WTC11 (cell line): ENCODE data around the gene ZNF830. TPM values are rescaled to one million over a fixed set of nuclear protein-coding genes. Genes with fewer than 3 reads are reported as not detected.

Experiments used
- ATAC-seq: fragments of 200-7000 bp; cut with Tn5 transposase; 2 replicates; pipeline ENCODE4 v1.10.0; 2021; ENCODE audit warnings: mild to moderate bottlenecking, moderate library complexity
- CTCF ChIA-PET: fragments of 300-600 bp; sonication (Branson Sonifier 250); formaldehyde crosslinking; loops from one replicate; lab custom pipeline; 2021; ENCODE audit warnings: antibody characterized with exemption; lab: Charles Lee
- POLR2A ChIA-PET: fragments of 350-600 bp; sonication (Branson Sonifier 250); formaldehyde crosslinking; loops from one replicate; lab custom pipeline; 2021; ENCODE audit warnings: antibody characterized with exemption; lab: Charles Lee
- DNase-seq: peaks from one replicate; pipeline ENCODE4 v3.0.0; 2021; ENCODE audit warnings: low spot score
- H3K27ac Mint-ChIP-seq: 2 replicates; pipeline ENCODE4 v1.8.0; 2021; ENCODE audit warnings: mixed read lengths
- H3K27me3 Mint-ChIP-seq: 2 replicates; pipeline ENCODE4 v1.8.0; 2021; ENCODE audit warnings: low read depth, mild to moderate bottlenecking, moderate library complexity, mixed read lengths
- H3K36me3 Mint-ChIP-seq: 2 replicates; pipeline ENCODE4 v1.8.0; 2021; ENCODE audit warnings: mixed read lengths
- H3K4me1 Mint-ChIP-seq: 2 replicates; pipeline ENCODE4 v1.8.0; 2022; ENCODE audit warnings: mixed read lengths
- H3K4me3 Mint-ChIP-seq: 2 replicates; pipeline ENCODE4 v1.8.0; 2021; ENCODE audit warnings: mild to moderate bottlenecking, moderate library complexity, mixed read lengths
- H3K9me3 Mint-ChIP-seq: 2 replicates; pipeline ENCODE4 v1.8.0; 2021; ENCODE audit warnings: mixed read lengths
- ETV6 ChIP-seq: sonication (generic); formaldehyde crosslinking; IDR thresholded peaks from 2 replicates; pipeline ENCODE4 v1.8.1; 2022; ENCODE audit warnings: mild to moderate bottlenecking, missing genetic modification reagents
- NFE2L1 ChIP-seq: sonication (generic); formaldehyde crosslinking; IDR thresholded peaks from 2 replicates; pipeline ENCODE4 v1.8.1; 2023; ENCODE audit warnings: missing genetic modification reagents
- NR1H2 ChIP-seq: sonication (generic); formaldehyde crosslinking; IDR thresholded peaks from 2 replicates; pipeline ENCODE4 v1.9.0; 2021; ENCODE audit warnings: mild to moderate bottlenecking, moderate library complexity, missing genetic modification reagents
- NR3C1 ChIP-seq: sonication (generic); formaldehyde crosslinking; conservative IDR thresholded peaks from 2 replicates; pipeline ENCODE4 v1.8.1; 2023; ENCODE audit warnings: low read depth, mild to moderate bottlenecking, missing genetic modification reagents
- OVOL2 ChIP-seq: fragments of 250-450 bp; sonication (Bioruptor Pico); IDR thresholded peaks from 2 replicates; pipeline ENCODE4 v1.9.0; 2021; ENCODE audit warnings: mild to moderate bottlenecking, borderline replicate concordance
- SMAD3 ChIP-seq: sonication (generic); formaldehyde crosslinking; IDR thresholded peaks from 2 replicates; pipeline ENCODE4 v1.8.0; 2022; ENCODE audit warnings: missing genetic modification reagents, mild to moderate bottlenecking, borderline replicate concordance
- ZNF121 ChIP-seq: sonication (generic); formaldehyde crosslinking; IDR thresholded peaks from 2 replicates; pipeline ENCODE4 v1.8.0; 2023; ENCODE audit warnings: missing genetic modification reagents
- ZNF219 ChIP-seq: sonication (generic); formaldehyde crosslinking; IDR thresholded peaks from 2 replicates; pipeline ENCODE4 v1.8.0; 2023; ENCODE audit warnings: missing genetic modification reagents, mild to moderate bottlenecking, borderline replicate concordance
- ZNF232 ChIP-seq: sonication (generic); formaldehyde crosslinking; IDR thresholded peaks from 2 replicates; pipeline ENCODE4 v1.8.0; 2022; ENCODE audit warnings: mild to moderate bottlenecking, missing genetic modification reagents
- ZNF263 ChIP-seq: sonication (generic); formaldehyde crosslinking; IDR thresholded peaks from 2 replicates; pipeline ENCODE4 v1.8.1; 2022; ENCODE audit warnings: low read depth, mild to moderate bottlenecking, moderate library complexity, missing genetic modification reagents
- ZNF396 ChIP-seq: fragments of 250-450 bp; sonication (Bioruptor Pico); IDR thresholded peaks from 2 replicates; pipeline ENCODE4 v1.8.0; 2021; ENCODE audit warnings: mild to moderate bottlenecking, moderate library complexity, borderline replicate concordance
- ZNF671 ChIP-seq: fragments of 250-450 bp; sonication (Bioruptor Pico); IDR thresholded peaks from 2 replicates; pipeline ENCODE4 v1.8.0; 2021; ENCODE audit warnings: mild to moderate bottlenecking
- total RNA-seq: library from RNA; stranded (reverse); gene quantifications from 3 replicates; pipeline ENCODE4 v1.2.3, GENCODE V29; 2021
- TF ChIP-seq, protein P1 (sequence below): sonication (generic); formaldehyde crosslinking; IDR thresholded peaks from 2 replicates; pipeline ENCODE4 v1.8.0; 2022; ENCODE audit warnings: mild to moderate bottlenecking, missing genetic modification reagents
- TF ChIP-seq, protein P2 (sequence below): sonication (generic); formaldehyde crosslinking; IDR thresholded peaks from 2 replicates; pipeline ENCODE4 v1.8.0; 2022; ENCODE audit warnings: mild to moderate bottlenecking, missing genetic modification reagents
- TF ChIP-seq, protein P3 (sequence below): fragments of 250-450 bp; sonication (Bioruptor Pico); conservative IDR thresholded peaks from 2 replicates; pipeline ENCODE4 v1.9.0; 2021; ENCODE audit warnings: mild to moderate bottlenecking
- TF ChIP-seq, protein P4 (sequence below): fragments of 250-450 bp; sonication (Bioruptor Pico); IDR thresholded peaks from 2 replicates; pipeline ENCODE4 v1.9.0; 2021; ENCODE audit warnings: moderate library complexity, mild to moderate bottlenecking, inconsistent platforms, borderline replicate concordance
- TF ChIP-seq, protein P5 (sequence below): sonication (generic); formaldehyde crosslinking; IDR thresholded peaks from 2 replicates; pipeline ENCODE4 v1.8.1; 2022; ENCODE audit warnings: mild to moderate bottlenecking, moderate library complexity, missing genetic modification reagents
- TF ChIP-seq, protein P6 (sequence below): fragments of 250-450 bp; sonication (Bioruptor Pico); IDR thresholded peaks from 2 replicates; pipeline ENCODE4 v1.8.0; 2021; ENCODE audit warnings: mild to moderate bottlenecking

The ZNF830 gene
- total RNA-seq, 1 experiment from 2014 or later: 20.2 TPM

DNA sequence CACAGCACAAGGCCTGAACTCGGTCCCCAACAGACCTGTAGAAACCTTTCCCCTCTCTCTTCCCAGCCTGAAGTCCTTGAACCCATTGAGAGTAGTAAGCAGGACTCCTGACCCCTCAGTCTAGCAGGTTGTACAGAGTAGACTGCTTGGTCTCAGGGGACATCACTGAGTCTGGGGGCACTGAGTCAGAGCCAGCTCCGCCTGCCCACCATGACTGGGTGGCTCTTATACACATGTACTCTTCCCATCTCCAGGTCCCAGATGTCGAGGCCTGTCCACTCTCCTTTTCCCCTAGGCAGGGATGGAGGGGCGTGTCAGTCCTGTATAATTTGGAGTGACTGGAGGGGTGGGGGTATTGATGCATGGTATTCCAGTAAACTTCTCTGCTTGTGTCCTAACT, 42.4 kb downstream of the ZNF830 start:
- DNase-seq: no peak
- ChIA-PET POLR2A (no interaction called here), CTCF (interaction anchor here (2.6 kb wide), 1 partner anchor 116 kb away, joined by 8 read pairs; the partner anchor contains the start of gene RAD51D)
- TF ChIP-seq, protein P1, sequence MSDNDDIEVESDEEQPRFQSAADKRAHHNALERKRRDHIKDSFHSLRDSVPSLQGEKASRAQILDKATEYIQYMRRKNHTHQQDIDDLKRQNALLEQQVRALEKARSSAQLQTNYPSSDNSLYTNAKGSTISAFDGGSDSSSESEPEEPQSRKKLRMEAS (CRISPR knock-in tag): no peak
- TF ChIP-seq NFE2L1 (CRISPR knock-in tag): no peak
- no peaks in the 10 kb centered on the region for H3K9me3 Mint-ChIP-seq
- no peaks in the 10 kb centered on the region for H3K27me3 Mint-ChIP-seq
- no peak overlapping the region for H3K27ac Mint-ChIP-seq
- no peak for ATAC-seq
- no peak overlapping the region for H3K4me3 Mint-ChIP-seq
- H3K36me3 Mint-ChIP-seq: peaks cover 68% of the 10 kb centered on the region
- no peaks in the 10 kb centered on the region for H3K4me1 Mint-ChIP-seq

DNA sequence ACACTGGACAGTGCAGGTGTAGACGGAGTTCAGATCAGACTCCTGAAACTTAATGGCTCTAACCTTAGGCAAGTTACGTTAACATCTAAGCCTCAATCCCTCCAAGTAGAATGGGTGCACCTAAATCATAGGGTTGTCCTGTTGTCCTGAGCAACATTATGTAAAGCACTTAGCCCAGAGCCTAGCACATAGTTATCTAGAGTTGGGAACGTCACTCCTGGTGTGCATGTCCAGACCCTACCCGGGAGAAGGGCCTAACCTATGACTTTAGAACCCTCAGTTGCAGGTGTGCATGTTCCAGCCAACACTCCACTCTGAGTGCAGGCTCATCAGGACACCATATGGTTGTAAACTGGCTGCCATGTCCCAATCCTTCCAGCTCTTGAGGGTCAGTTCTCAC, 45.0 kb downstream of the ZNF830 start:
- Mint-ChIP-seq H3K36me3 (peaks cover 49% of the 10 kb centered on the region), H3K9me3 (no peaks in the 10 kb centered on the region)
- POLR2A ChIA-PET: no interaction called here
- no peak for DNase-seq
- TF ChIP-seq SMAD3: no peak
- TF ChIP-seq, protein P2, sequence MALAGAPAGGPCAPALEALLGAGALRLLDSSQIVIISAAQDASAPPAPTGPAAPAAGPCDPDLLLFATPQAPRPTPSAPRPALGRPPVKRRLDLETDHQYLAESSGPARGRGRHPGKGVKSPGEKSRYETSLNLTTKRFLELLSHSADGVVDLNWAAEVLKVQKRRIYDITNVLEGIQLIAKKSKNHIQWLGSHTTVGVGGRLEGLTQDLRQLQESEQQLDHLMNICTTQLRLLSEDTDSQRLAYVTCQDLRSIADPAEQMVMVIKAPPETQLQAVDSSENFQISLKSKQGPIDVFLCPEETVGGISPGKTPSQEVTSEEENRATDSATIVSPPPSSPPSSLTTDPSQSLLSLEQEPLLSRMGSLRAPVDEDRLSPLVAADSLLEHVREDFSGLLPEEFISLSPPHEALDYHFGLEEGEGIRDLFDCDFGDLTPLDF: no peak
- no peak for TF ChIP-seq ZNF396 (CRISPR knock-in tag)
- TF ChIP-seq, all 79 proteins: peak for 0
- Mint-ChIP-seq H3K27me3 (no peaks in the 10 kb centered on the region), H3K4me1 (peaks cover 7% of the 10 kb centered on the region), H3K4me3 (no peak overlapping the region), H3K27ac (no peak overlapping the region)
- CTCF ChIA-PET: interaction anchor here (1.7 to 2.6 kb wide), 2 partner anchors 84 to 113 kb away, joined by 4 to 8 read pairs; partner anchors contain the start of gene RAD51D
- no peak for ATAC-seq

DNA sequence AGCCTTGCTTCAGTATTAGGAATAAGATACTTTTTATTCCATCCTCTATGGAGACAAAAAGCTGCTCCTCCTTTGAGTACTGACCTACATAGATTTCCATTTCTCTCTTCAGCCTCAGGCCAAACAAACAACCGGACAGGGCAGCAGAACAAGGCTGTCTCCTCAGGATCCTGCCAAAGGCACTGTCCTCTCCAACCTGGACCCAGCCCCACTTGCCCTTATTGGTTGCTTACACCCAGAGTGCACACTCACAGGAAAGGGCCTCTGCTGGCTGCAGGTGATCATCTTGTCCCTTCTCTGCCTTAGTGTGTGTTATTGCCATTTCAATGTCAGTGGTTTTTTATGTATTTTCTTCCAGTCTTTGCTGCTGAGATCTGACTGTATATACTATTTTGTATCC, 45.6 kb downstream of the ZNF830 start:
- POLR2A ChIA-PET: no interaction called here
- CTCF ChIA-PET: no interaction called here
- Mint-ChIP-seq H3K4me3 (no peak overlapping the region), H3K9me3 (no peaks in the 10 kb centered on the region), H3K27ac (peak overlapping the region; percentile 45; the same call in 1 of the 2 replicates), H3K36me3 (peaks cover 46% of the 10 kb centered on the region), H3K4me1 (peaks cover 13% of the 10 kb centered on the region), H3K27me3 (no peaks in the 10 kb centered on the region)
- ATAC-seq (no peak), DNase-seq (no peak)
- TF ChIP-seq, protein P3, sequence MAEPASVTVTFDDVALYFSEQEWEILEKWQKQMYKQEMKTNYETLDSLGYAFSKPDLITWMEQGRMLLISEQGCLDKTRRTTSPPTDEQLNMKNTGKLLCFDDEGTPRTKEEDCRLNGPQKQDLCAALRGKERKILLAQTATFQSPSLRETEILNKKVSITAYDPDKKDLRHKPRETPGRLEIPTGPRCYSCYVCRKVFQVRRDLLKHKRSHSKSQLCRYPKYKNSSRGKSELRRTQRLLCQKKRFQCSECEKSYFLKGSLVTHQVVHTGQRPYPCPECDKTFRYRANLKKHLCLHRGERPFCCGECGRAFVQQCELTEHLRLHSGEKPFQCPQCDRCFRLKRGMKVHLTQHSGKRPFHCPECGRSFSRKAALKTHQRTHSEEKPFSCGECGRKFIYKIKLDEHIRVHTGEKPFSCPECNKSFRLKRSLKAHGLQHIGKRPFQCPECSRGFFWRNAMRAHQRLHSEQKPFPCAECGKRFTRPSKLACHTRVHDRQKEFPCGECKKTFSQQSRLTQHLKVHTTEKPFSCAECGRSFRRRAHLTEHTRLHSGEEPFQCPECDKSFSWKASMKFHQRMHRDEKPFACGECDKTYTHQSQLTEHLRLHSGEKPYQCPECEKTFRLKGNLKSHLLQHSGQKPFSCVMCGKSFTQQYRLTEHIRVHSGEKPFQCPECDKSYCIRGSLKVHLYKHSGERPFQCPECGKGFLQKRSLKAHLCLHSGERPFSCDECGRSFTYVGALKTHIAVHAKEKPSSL (CRISPR knock-in tag): no peak
- TF ChIP-seq ZNF121 (CRISPR knock-in tag): no peak
- TF ChIP-seq, protein P4, sequence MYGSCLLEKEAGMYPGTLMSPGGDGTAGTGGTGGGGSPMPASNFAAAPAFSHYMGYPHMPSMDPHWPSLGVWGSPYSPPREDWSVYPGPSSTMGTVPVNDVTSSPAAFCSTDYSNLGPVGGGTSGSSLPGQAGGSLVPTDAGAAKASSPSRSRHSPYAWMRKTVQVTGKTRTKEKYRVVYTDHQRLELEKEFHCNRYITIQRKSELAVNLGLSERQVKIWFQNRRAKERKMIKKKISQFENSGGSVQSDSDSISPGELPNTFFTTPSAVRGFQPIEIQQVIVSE (CRISPR knock-in tag): no peak
- no peak for TF ChIP-seq ZNF219 (CRISPR knock-in tag)
- TF ChIP-seq ZNF232 (CRISPR knock-in tag): no peak
- TF ChIP-seq ZNF263 (CRISPR knock-in tag): no peak
- TF ChIP-seq, protein P5, sequence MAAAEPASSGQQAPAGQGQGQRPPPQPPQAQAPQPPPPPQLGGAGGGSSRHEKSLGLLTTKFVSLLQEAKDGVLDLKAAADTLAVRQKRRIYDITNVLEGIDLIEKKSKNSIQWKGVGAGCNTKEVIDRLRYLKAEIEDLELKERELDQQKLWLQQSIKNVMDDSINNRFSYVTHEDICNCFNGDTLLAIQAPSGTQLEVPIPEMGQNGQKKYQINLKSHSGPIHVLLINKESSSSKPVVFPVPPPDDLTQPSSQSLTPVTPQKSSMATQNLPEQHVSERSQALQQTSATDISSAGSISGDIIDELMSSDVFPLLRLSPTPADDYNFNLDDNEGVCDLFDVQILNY: no peak

DNA sequence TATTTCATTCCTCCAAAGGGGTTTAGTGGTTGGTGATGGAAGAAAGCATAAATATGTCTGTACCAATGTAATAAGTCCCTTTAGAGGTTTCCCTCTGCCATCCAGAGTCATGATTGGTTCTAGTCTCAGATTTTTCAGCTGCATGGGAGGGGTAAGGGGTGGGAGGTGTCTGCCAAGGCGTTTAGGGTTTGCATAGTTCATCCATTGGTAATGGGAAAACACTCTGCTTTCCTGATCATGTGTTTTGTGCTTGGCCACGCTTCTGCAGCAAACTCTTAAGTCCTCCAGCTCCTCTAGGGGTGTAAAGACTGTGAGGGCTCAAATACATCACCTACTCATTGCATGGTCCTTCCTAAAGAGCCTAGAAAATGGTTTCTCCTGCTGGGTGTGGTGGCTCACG, 48.8 kb downstream of the ZNF830 start:
- no peaks in the 10 kb centered on the region for H3K9me3 Mint-ChIP-seq
- H3K4me3 Mint-ChIP-seq: no peak overlapping the region
- TF ChIP-seq ETV6 (CRISPR knock-in tag): no peak
- TF ChIP-seq, protein P4 (CRISPR knock-in tag): no peak
- no peak for TF ChIP-seq ZNF671 (CRISPR knock-in tag)
- no peak for TF ChIP-seq NR3C1 (CRISPR knock-in tag)
- no peak for TF ChIP-seq OVOL2 (CRISPR knock-in tag)
- no peak for TF ChIP-seq NR1H2 (CRISPR knock-in tag)
- TF ChIP-seq, protein P6, sequence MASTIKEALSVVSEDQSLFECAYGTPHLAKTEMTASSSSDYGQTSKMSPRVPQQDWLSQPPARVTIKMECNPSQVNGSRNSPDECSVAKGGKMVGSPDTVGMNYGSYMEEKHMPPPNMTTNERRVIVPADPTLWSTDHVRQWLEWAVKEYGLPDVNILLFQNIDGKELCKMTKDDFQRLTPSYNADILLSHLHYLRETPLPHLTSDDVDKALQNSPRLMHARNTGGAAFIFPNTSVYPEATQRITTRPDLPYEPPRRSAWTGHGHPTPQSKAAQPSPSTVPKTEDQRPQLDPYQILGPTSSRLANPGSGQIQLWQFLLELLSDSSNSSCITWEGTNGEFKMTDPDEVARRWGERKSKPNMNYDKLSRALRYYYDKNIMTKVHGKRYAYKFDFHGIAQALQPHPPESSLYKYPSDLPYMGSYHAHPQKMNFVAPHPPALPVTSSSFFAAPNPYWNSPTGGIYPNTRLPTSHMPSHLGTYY (CRISPR knock-in tag): no peak
- H3K27me3 Mint-ChIP-seq: no peaks in the 10 kb centered on the region
- H3K4me1 Mint-ChIP-seq: peaks cover 14% of the 10 kb centered on the region
- POLR2A ChIA-PET: no interaction called here
- H3K36me3 Mint-ChIP-seq: peaks cover 20% of the 10 kb centered on the region
- H3K27ac Mint-ChIP-seq: no peak overlapping the region
- no peak for DNase-seq
- CTCF ChIA-PET: interaction anchor here (0.6 to 1.1 kb wide), 3 partner anchors 80 to 529 kb away, joined by 3 to 7 read pairs (median 4); no protein-coding TSS in a partner anchor
- no peak for ATAC-seq
